ENCODE results near the gene FTH1.

Gene FTH1

GRCh38 chr11:62001450-62002191, 34.2 kb upstream of the FTH1 start:
- no peak overlapping the region for H3K4me3 ChIP-seq (ENCODE audit: low read length)
- no peaks in the 10 kb centered on the region for H3K27me3 ChIP-seq (ENCODE audit: control insufficient read depth, insufficient read depth, low read length)
- no peak overlapping the region for H3K27ac ChIP-seq (ENCODE audit: low read length)
- no peaks in the 10 kb centered on the region for H3K36me3 ChIP-seq (ENCODE audit: control insufficient read depth, low read depth, low read length)
- no peak overlapping the region for H3K9ac ChIP-seq (ENCODE audit: low read length)
- H3K4me1 ChIP-seq (ENCODE audit: control insufficient read depth, low read depth, low read length): no peaks in the 10 kb centered on the region
- H3K9me3 ChIP-seq (ENCODE audit: control insufficient read depth, low read depth, low read length): peaks cover 6% of the 10 kb centered on the region

DNA sequence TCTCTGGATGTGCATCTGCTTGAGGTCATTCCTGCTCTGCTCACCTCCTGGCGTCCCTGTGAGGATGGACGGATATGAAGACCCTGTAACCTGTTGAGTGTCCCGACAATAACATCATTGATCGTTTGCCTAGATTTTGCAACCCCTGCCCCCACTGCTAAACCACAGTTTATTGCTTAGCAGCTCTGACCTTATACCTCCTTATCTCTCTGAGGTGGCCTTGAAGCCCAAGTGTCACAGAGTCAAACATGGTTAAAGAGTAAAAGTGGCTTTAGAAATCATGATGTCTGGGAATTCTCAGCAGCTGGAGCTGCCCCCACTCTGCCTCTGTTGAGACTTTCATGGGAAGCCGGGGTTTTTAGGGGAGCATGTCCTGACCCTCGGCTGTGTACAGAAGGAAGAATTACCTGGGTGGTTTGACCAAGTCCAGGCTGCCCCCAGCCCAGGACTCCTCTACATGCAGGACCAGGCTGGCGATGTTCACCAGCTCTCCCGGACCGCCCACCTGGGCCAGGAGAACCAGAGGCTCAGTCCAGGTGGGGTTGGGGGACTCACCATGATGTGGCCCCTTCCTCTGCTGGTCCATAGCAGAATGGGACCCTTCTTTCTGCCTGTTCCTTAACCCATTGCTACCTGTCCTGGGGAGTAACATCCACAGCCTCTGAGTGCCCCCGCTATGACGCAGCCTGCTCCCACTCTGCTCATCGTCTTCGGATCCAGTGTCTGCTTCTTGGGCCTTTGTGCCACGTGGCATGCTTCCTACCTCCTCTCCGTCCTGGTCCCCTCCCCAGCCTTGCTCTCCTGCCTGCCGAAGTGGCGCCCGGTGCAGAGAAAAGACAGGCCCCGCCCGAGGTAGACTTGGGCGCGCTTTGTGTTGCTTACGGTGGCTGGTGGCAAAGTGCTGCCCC, 33.4 kb upstream of the FTH1 start:
- H3K4me1 ChIP-seq (ENCODE audit: control insufficient read depth, low read depth, low read length): no peaks in the 10 kb centered on the region
- H3K27ac ChIP-seq (ENCODE audit: low read length): no peak overlapping the region

GRCh38 chr11:61999141-61999975, 31.9 kb upstream of the FTH1 start:
- Histone ChIP-seq H3K36me3 (ENCODE audit: control insufficient read depth, low read depth, low read length) (no peaks in the 10 kb centered on the region), H3K27ac (ENCODE audit: low read length) (no peak overlapping the region), H3K9me3 (ENCODE audit: control insufficient read depth, low read depth, low read length) (peaks cover 6% of the 10 kb centered on the region), H3K27me3 (ENCODE audit: control insufficient read depth, insufficient read depth, low read length) (no peaks in the 10 kb centered on the region), H3K4me1 (ENCODE audit: control insufficient read depth, low read depth, low read length) (no peaks in the 10 kb centered on the region), H3K4me3 (ENCODE audit: low read length) (no peak overlapping the region), H3K9ac (ENCODE audit: low read length) (no peak overlapping the region)

More for the DNA sequence above, 33.4 kb upstream of the FTH1 start:
- H3K27me3 ChIP-seq (ENCODE audit: control insufficient read depth, insufficient read depth, low read length): no peaks in the 10 kb centered on the region
- no peak overlapping the region for H3K9ac ChIP-seq (ENCODE audit: low read length)
- H3K9me3 ChIP-seq (ENCODE audit: control insufficient read depth, low read depth, low read length): peaks cover 6% of the 10 kb centered on the region
- no peaks in the 10 kb centered on the region for H3K36me3 ChIP-seq (ENCODE audit: control insufficient read depth, low read depth, low read length)
- no peak overlapping the region for H3K4me3 ChIP-seq (ENCODE audit: low read length)

GRCh38 chr11:61996933-61997332, 29.5 kb upstream of the FTH1 start:
- Histone ChIP-seq H3K36me3 (ENCODE audit: control insufficient read depth, low read depth, low read length) (no peaks in the 10 kb centered on the region), H3K4me3 (ENCODE audit: low read length) (no peak overlapping the region), H3K27me3 (ENCODE audit: control insufficient read depth, insufficient read depth, low read length) (no peaks in the 10 kb centered on the region), H3K4me1 (ENCODE audit: control insufficient read depth, low read depth, low read length) (no peaks in the 10 kb centered on the region), H3K9me3 (ENCODE audit: control insufficient read depth, low read depth, low read length) (peaks cover 6% of the 10 kb centered on the region), H3K9ac (ENCODE audit: low read length) (no peak overlapping the region), H3K27ac (ENCODE audit: low read length) (no peak overlapping the region)

GRCh38 chr11:61994981-61995380, 27.5 kb upstream of the FTH1 start:
- H3K9ac ChIP-seq (ENCODE audit: low read length): no peak overlapping the region
- peaks cover 6% of the 10 kb centered on the region for H3K9me3 ChIP-seq (ENCODE audit: control insufficient read depth, low read depth, low read length)
- no peaks in the 10 kb centered on the region for H3K4me1 ChIP-seq (ENCODE audit: control insufficient read depth, low read depth, low read length)
- H3K27me3 ChIP-seq (ENCODE audit: control insufficient read depth, insufficient read depth, low read length): no peaks in the 10 kb centered on the region
- H3K4me3 ChIP-seq (ENCODE audit: low read length): no peak overlapping the region
- no peak overlapping the region for H3K27ac ChIP-seq (ENCODE audit: low read length)
- H3K36me3 ChIP-seq (ENCODE audit: control insufficient read depth, low read depth, low read length): no peaks in the 10 kb centered on the region

DNA sequence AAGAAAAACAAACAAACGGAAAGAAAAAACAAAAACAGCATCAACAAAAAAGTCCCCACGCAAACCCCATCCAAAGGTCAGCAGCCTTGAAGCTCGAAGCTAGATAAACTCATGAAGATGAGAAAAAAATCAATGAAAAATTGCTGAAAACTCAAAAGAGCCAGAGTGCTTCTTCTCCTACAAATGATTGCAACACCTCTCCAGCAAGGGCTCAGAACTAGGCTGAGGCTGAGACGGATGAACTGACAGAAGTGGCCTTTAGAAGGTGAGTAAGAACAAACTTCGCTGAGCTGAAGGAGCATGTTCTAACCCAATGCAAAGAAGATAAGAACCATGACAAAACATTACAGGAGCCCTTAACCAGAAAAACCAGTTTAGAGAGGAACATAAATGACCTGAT, 18.4 kb upstream of the FTH1 start:
- Histone ChIP-seq H3K9ac (ENCODE audit: low read length) (no peak overlapping the region), H3K36me3 (ENCODE audit: control insufficient read depth, low read depth, low read length) (no peaks in the 10 kb centered on the region), H3K27me3 (ENCODE audit: control insufficient read depth, insufficient read depth, low read length) (peaks cover 36% of the 10 kb centered on the region), H3K4me3 (ENCODE audit: low read length) (no peak overlapping the region), H3K9me3 (ENCODE audit: control insufficient read depth, low read depth, low read length) (no peaks in the 10 kb centered on the region), H3K4me1 (ENCODE audit: control insufficient read depth, low read depth, low read length) (peaks cover 4% of the 10 kb centered on the region), H3K27ac (ENCODE audit: low read length) (no peak overlapping the region)

- no peaks in the 10 kb centered on the region for H3K9me3 ChIP-seq (ENCODE audit: control insufficient read depth, low read depth, low read length)
- H3K27ac ChIP-seq (ENCODE audit: low read length): no peak overlapping the region
- H3K27me3 ChIP-seq (ENCODE audit: control insufficient read depth, insufficient read depth, low read length): peaks cover 58% of the 10 kb centered on the region
- peaks cover 4% of the 10 kb centered on the region for H3K4me1 ChIP-seq (ENCODE audit: control insufficient read depth, low read depth, low read length)
- H3K4me3 ChIP-seq (ENCODE audit: low read length): no peak overlapping the region
- no peaks in the 10 kb centered on the region for H3K36me3 ChIP-seq (ENCODE audit: control insufficient read depth, low read depth, low read length)
- no peak overlapping the region for H3K9ac ChIP-seq (ENCODE audit: low read length)
Observed at GRCh38 chr11:61983419-61983818, 16.0 kb upstream of the FTH1 start.

DNA sequence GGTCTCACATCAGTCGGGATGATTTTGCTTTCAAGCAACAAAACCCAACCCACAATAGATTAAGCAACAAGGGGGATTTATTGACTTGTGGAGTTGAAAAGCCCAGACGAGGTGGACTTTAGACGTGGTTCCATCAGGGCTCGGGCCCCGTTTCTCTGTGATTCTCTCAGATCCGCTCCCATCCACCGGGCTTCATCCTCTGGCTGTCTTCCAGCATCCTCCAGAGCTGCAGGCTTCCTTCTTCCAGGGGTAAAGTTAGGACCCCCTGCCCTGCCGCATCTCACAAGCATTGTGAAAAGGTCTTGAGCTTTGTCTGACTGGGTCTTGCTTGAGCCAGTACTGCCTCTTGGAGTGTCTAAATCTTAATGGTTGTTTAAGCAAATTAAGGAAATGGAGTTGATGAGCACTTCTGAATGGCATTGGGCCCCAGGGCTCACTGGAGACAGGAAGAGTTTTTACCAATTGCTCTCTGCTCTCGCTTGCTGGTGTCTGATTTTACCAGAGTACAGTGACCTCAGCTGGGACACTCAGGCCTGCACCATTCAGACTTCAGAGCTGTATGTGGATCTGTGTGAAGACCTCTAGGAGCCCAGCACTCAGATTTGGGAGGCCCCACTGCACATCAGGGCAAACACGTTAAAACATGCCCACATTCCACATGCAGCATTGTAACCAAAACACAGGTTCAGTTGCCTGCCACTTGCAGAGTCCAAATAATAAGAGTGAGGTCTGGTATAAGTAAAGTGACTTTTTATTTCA, 13.5 kb upstream of the FTH1 start:
- Histone ChIP-seq H3K36me3 (ENCODE audit: control insufficient read depth, low read depth, low read length) (no peaks in the 10 kb centered on the region), H3K27ac (ENCODE audit: low read length) (no peak overlapping the region), H3K4me3 (ENCODE audit: low read length) (no peak overlapping the region), H3K27me3 (ENCODE audit: control insufficient read depth, insufficient read depth, low read length) (peaks cover 58% of the 10 kb centered on the region), H3K9me3 (ENCODE audit: control insufficient read depth, low read depth, low read length) (no peaks in the 10 kb centered on the region), H3K9ac (ENCODE audit: low read length) (no peak overlapping the region), H3K4me1 (ENCODE audit: control insufficient read depth, low read depth, low read length) (peaks cover 4% of the 10 kb centered on the region)

GRCh38 chr11:61978703-61979661, 11.5 kb upstream of the FTH1 start:
- Histone ChIP-seq H3K9me3 (ENCODE audit: control insufficient read depth, low read depth, low read length) (no peaks in the 10 kb centered on the region), H3K9ac (ENCODE audit: low read length) (no peak overlapping the region), H3K4me1 (ENCODE audit: control insufficient read depth, low read depth, low read length) (peaks cover 4% of the 10 kb centered on the region), H3K27ac (ENCODE audit: low read length) (no peak overlapping the region), H3K27me3 (ENCODE audit: control insufficient read depth, insufficient read depth, low read length) (peaks cover 46% of the 10 kb centered on the region), H3K36me3 (ENCODE audit: control insufficient read depth, low read depth, low read length) (no peaks in the 10 kb centered on the region), H3K4me3 (ENCODE audit: low read length) (no peak overlapping the region)

- Histone ChIP-seq H3K27ac (ENCODE audit: low read length) (no peak overlapping the region), H3K9me3 (ENCODE audit: control insufficient read depth, low read depth, low read length) (no peaks in the 10 kb centered on the region), H3K9ac (ENCODE audit: low read length) (no peak overlapping the region), H3K27me3 (ENCODE audit: control insufficient read depth, insufficient read depth, low read length) (peaks cover 32% of the 10 kb centered on the region), H3K36me3 (ENCODE audit: control insufficient read depth, low read depth, low read length) (no peaks in the 10 kb centered on the region), H3K4me3 (ENCODE audit: low read length) (no peak overlapping the region), H3K4me1 (ENCODE audit: control insufficient read depth, low read depth, low read length) (peaks cover 11% of the 10 kb centered on the region)
Observed at GRCh38 chr11:61976813-61977475, 9.5 kb upstream of the FTH1 start.

Measured in iPS-18a (cell line).